HepG2 (cell line): ENCODE measurements around the gene TRH.

Experiments
- E2F5 ChIP-seq: sonication (generic); formaldehyde crosslinking; conservative IDR thresholded peaks from 2 replicates; pipeline ENCODE4 v1.4.0; 2020; ENCODE audit warnings: missing genetic modification reagents
- MAZ ChIP-seq, 2 experiments: sonication (generic) in 1 of 2; formaldehyde crosslinking in 1 of 2; IDR thresholded peaks; 2 replicates each; pipeline versions ENCODE4 v1.5.0 to v1.6.1; 2012 to 2020; ENCODE audit warnings: low read depth in 2 of 2, mild to moderate bottlenecking in 2 of 2, borderline replicate concordance in 1 of 2, improper control_type of control experiment in 1 of 2, low read length in 1 of 2, missing genetic modification reagents in 1 of 2, moderate library complexity in 1 of 2
- NFATC3 ChIP-seq: sonication (generic); formaldehyde crosslinking; IDR thresholded peaks from 2 replicates; pipeline ENCODE4 v1.5.1; 2020; ENCODE audit warnings: mild to moderate bottlenecking, missing genetic modification reagents
- RAD21 ChIP-seq: fragments of 450-650 bp; formaldehyde crosslinking; IDR thresholded peaks from 2 replicates; pipeline ENCODE4 v1.5.0; 2020; ENCODE audit warnings: mild to moderate bottlenecking
- TCF12 ChIP-seq, 2 experiments: fragments of 450-650 bp in 1 of 2; sonication (generic) in 1 of 2; formaldehyde crosslinking in 1 of 2; IDR thresholded peaks; 2 replicates each; pipeline versions ENCODE4 v1.6.1 to v1.8.0; 2017 to 2022; ENCODE audit warnings: antibody characterized with exemption in 1 of 2, mild to moderate bottlenecking in 1 of 2, missing genetic modification reagents in 1 of 2, moderate library complexity in 1 of 2
- ZNF772 ChIP-seq: sonication (generic); formaldehyde crosslinking; IDR thresholded peaks from 2 replicates; pipeline ENCODE4 v1.5.0; 2020; ENCODE audit warnings: mild to moderate bottlenecking, missing genetic modification reagents
- ZNF792 ChIP-seq: IDR thresholded peaks from 2 replicates; pipeline ENCODE4 v1.6.1; 2016
- TF ChIP-seq, protein P1 (sequence below): sonication (generic); formaldehyde crosslinking; IDR thresholded peaks from 2 replicates; pipeline ENCODE4 v1.5.0; 2020; ENCODE audit warnings: mild to moderate bottlenecking, missing genetic modification reagents, moderate library complexity

DNA sequence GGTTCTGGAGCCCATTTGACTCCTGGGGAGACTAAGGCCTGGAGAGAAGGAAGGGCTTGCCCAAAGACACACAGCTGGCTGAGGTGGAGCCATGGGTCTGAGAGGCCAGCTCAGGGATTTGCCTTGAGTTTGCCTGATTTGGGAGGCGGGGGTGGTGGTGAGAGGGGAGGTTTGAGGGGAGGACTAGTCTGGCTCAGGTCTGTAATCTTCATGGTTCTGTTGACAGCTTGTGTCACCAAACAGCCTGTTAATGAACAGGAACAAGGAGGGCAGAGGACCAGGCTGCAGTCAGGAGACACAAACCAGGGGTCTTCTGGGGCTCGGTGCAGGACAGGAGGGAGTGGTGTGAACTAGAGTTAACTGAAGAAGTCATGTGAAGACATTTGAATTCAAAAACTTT lies 3.6 kb downstream of the TRH start:
- no peak for TF ChIP-seq TCF12 (IDR thresholded peaks at IDR 0.05)
- TF ChIP-seq TCF12 (CRISPR knock-in tag; IDR thresholded peaks at IDR 0.05): no peak
- TF ChIP-seq NFATC3 (CRISPR knock-in tag): no peak
- no peak for TF ChIP-seq ZNF792 (CRISPR knock-in tag)
- TF ChIP-seq MAZ (IDR thresholded peaks at IDR 0.05; ENCODE audit: borderline replicate concordance, low read depth, low read length): no peak
- no peak for TF ChIP-seq MAZ (CRISPR knock-in tag; IDR thresholded peaks at IDR 0.05; ENCODE audit: low read depth)
- TF ChIP-seq E2F5 (CRISPR knock-in tag): no peak
- TF ChIP-seq, protein P1, sequence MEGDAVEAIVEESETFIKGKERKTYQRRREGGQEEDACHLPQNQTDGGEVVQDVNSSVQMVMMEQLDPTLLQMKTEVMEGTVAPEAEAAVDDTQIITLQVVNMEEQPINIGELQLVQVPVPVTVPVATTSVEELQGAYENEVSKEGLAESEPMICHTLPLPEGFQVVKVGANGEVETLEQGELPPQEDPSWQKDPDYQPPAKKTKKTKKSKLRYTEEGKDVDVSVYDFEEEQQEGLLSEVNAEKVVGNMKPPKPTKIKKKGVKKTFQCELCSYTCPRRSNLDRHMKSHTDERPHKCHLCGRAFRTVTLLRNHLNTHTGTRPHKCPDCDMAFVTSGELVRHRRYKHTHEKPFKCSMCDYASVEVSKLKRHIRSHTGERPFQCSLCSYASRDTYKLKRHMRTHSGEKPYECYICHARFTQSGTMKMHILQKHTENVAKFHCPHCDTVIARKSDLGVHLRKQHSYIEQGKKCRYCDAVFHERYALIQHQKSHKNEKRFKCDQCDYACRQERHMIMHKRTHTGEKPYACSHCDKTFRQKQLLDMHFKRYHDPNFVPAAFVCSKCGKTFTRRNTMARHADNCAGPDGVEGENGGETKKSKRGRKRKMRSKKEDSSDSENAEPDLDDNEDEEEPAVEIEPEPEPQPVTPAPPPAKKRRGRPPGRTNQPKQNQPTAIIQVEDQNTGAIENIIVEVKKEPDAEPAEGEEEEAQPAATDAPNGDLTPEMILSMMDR (CRISPR knock-in tag): no peak
- TF ChIP-seq ZNF772: no peak
- no peak for TF ChIP-seq RAD21 (CRISPR knock-in tag)
